Astrocyte (in vitro differentiated cells and primary cell): ENCODE data around the gene RANBP10. TPM values are rescaled to one million over a fixed set of nuclear protein-coding genes. Genes with fewer than 3 reads are reported as not detected.
"Not testable (repeated sequence)": the region's sequence is repeated elsewhere in the genome, so short reads cannot be mapped to it uniquely, and the experiment has no call there.

Source experiments
- DNase-seq: peaks from one replicate; pipeline ENCODE4 v3.0.0-alpha.2; 2010; ENCODE audit warnings: low read depth
- FAIRE-seq: peaks from 2 replicates; lab custom pipeline; 2011; peaks lifted over from hg19 to GRCh38; lab: Jason Lieb, UNC
- H2AFZ ChIP-seq: 2 replicates; pipeline ENCODE4 v1.6.0; 2012; ENCODE audit warnings: low read depth, low read length, inconsistent platforms
- H3K27ac ChIP-seq: 2 replicates; pipeline ENCODE4 v1.5.1; 2011; ENCODE audit warnings: low read depth, low read length, inconsistent platforms
- H3K27me3 ChIP-seq: 2 replicates; pipeline ENCODE4 v1.6.0; 2011; ENCODE audit warnings: low read length, inconsistent platforms; ENCODE audit not compliant: insufficient read depth
- H3K36me3 ChIP-seq: 2 replicates; pipeline ENCODE4 v1.5.1; 2011; ENCODE audit warnings: low read length, inconsistent platforms; ENCODE audit not compliant: insufficient read depth
- H3K4me1 ChIP-seq: 2 replicates; pipeline ENCODE4 v1.5.1; 2011; ENCODE audit warnings: low read length, inconsistent platforms; ENCODE audit not compliant: insufficient read depth
- H3K4me2 ChIP-seq: 2 replicates; pipeline ENCODE4 v1.6.0; 2012; ENCODE audit warnings: low read length, inconsistent platforms
- H3K4me3 ChIP-seq: 2 replicates; pipeline ENCODE4 v1.5.1; 2011; ENCODE audit warnings: low read depth, mild to moderate bottlenecking, low read length, inconsistent platforms; ENCODE audit not compliant: insufficient read depth
- H3K79me2 ChIP-seq: 2 replicates; pipeline ENCODE4 v1.6.0; 2012; ENCODE audit warnings: mild to moderate bottlenecking, low read length, inconsistent platforms; ENCODE audit not compliant: insufficient read depth
- H3K9ac ChIP-seq: 2 replicates; pipeline ENCODE4 v1.6.0; 2012; ENCODE audit warnings: mild to moderate bottlenecking, low read length, inconsistent platforms
- H3K9me3 ChIP-seq: 2 replicates; pipeline ENCODE4 v1.5.1; 2012; ENCODE audit warnings: low read depth, mild to moderate bottlenecking, low read length, inconsistent platforms; ENCODE audit not compliant: insufficient read depth
- H4K20me1 ChIP-seq: 2 replicates; pipeline ENCODE4 v1.6.0; 2012; ENCODE audit warnings: low read length, inconsistent platforms; ENCODE audit not compliant: insufficient read depth
- H3K27ac Mint-ChIP-seq: one replicate; pipeline ENCODE4 v1.8.0; 2021; ENCODE audit warnings: mild to moderate bottlenecking, mixed read lengths; ENCODE audit not compliant: unreplicated experiment
- H3K27me3 Mint-ChIP-seq: one replicate; pipeline ENCODE4 v1.8.0; 2021; ENCODE audit warnings: low read depth, mixed read lengths; ENCODE audit not compliant: unreplicated experiment
- H3K36me3 Mint-ChIP-seq: one replicate; pipeline ENCODE4 v1.8.0; 2021; ENCODE audit warnings: low read depth, mixed read lengths; ENCODE audit not compliant: unreplicated experiment
- H3K4me1 Mint-ChIP-seq: one replicate; pipeline ENCODE4 v1.8.0; 2021; ENCODE audit warnings: low read depth, mixed read lengths; ENCODE audit not compliant: unreplicated experiment
- H3K4me3 Mint-ChIP-seq: one replicate; pipeline ENCODE4 v1.8.0; 2021; ENCODE audit warnings: mild to moderate bottlenecking, moderate library complexity, mixed read lengths; ENCODE audit not compliant: unreplicated experiment
- H3K9me3 Mint-ChIP-seq: one replicate; pipeline ENCODE4 v1.8.0; 2021; ENCODE audit warnings: mild to moderate bottlenecking, mixed read lengths; ENCODE audit not compliant: unreplicated experiment
- EZH2 ChIP-seq: IDR thresholded peaks from 2 replicates; pipeline ENCODE4 v1.6.1; 2012; ENCODE audit warnings: mild to moderate bottlenecking, low read length, inconsistent platforms; ENCODE audit not compliant: insufficient read depth
- total RNA-seq: library from RNA; stranded (reverse); gene quantifications from 2 replicates; pipeline ENCODE4 v1.2.1, GENCODE V29; 2021
- TF ChIP-seq, protein P1 (sequence below): IDR thresholded peaks from 2 replicates; pipeline ENCODE4 v1.5.1; 2011; ENCODE audit warnings: low read depth, mild to moderate bottlenecking, inconsistent platforms, low read length, moderate library complexity; ENCODE audit not compliant: insufficient read depth

Gene RANBP10
- total RNA-seq, 1 donor from 2014 or later, result 14.2 TPM

DNA sequence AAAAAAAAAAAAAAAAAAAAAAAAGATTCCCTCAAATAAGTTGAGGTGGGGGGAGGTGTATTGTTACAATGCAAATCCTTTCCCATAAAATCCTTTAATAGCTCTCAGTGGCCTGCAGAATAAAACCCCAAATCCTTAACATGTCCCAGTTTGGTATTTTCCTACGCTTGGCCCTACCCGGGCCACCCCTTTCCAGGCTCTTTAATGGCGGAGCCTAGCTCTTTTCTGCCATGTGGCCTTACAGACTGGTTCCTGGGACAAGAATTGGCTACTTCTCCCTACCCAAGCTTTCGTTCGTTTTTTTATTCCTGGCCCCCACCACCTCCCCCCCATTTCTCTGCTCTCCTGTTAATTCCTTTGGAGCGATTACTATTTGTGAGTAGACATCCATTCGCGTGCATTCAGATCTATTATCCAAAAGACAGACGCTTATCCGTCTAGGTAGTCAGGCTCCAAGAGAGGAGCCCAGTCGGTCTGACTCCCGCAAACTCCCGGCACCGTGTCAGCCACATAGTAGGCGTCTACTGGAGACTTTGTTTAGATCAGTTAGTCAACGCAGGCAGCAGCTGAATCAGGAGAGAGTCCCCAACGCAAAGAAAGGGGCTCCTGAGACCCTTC is 34.9 kb upstream of the RANBP10 start:
- H3K4me1 ChIP-seq, result peaks cover 37% of the 10 kb centered on the region
- H3K4me1 Mint-ChIP-seq, result peaks cover 25% of the 10 kb centered on the region
- H3K27me3 Mint-ChIP-seq, result no peaks in the 10 kb centered on the region
- peaks cover 39% of the 10 kb centered on the region for H3K79me2 ChIP-seq
- peak overlapping the region; percentile 98 for H3K27ac ChIP-seq
- H3K36me3 ChIP-seq, result no peaks in the 10 kb centered on the region
- TF ChIP-seq, protein P1, sequence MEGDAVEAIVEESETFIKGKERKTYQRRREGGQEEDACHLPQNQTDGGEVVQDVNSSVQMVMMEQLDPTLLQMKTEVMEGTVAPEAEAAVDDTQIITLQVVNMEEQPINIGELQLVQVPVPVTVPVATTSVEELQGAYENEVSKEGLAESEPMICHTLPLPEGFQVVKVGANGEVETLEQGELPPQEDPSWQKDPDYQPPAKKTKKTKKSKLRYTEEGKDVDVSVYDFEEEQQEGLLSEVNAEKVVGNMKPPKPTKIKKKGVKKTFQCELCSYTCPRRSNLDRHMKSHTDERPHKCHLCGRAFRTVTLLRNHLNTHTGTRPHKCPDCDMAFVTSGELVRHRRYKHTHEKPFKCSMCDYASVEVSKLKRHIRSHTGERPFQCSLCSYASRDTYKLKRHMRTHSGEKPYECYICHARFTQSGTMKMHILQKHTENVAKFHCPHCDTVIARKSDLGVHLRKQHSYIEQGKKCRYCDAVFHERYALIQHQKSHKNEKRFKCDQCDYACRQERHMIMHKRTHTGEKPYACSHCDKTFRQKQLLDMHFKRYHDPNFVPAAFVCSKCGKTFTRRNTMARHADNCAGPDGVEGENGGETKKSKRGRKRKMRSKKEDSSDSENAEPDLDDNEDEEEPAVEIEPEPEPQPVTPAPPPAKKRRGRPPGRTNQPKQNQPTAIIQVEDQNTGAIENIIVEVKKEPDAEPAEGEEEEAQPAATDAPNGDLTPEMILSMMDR, result no peak
- TF ChIP-seq EZH2, result no peak
- FAIRE-seq (no peak), DNase-seq (no peak)
- peaks cover 2% of the 10 kb centered on the region for H3K36me3 Mint-ChIP-seq
- peaks cover 16% of the 10 kb centered on the region for H4K20me1 ChIP-seq
- peak overlapping the region; percentile 96 for H2AFZ ChIP-seq
- peak overlapping the region; percentile 91 for H3K4me2 ChIP-seq
- H3K9ac ChIP-seq, result peak overlapping the region; percentile 92
- no peaks in the 10 kb centered on the region for H3K9me3 ChIP-seq
- no peaks in the 10 kb centered on the region for H3K9me3 Mint-ChIP-seq
- H3K27ac Mint-ChIP-seq, result peak overlapping the region; percentile 88
- H3K4me3 ChIP-seq, result peak overlapping the region; percentile 89
- peak overlapping the region; percentile 84 for H3K4me3 Mint-ChIP-seq
- no peaks in the 10 kb centered on the region for H3K27me3 ChIP-seq

DNA sequence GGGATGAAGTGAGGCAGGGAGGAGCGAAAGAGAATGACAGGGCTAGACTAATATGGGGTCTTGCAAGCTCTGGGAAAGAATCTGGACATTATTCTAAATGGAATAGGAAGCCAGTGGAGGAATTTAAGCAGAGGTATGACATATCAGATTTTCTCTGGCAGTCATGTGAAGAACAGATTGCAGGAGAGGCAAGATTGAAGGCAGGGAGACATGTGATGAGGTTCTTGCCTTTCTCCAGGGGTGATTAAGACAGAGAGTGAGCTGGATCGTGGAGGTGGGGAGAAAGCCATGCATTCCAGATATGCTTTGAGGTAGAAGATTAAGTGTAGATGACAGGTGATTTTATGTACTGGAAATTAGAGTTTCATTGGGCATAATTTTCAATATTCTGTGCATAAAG is 31.5 kb upstream of the RANBP10 start:
- DNase-seq (no peak), FAIRE-seq (no peak)
- TF ChIP-seq, protein P1, result no peak
- no peak for TF ChIP-seq EZH2
- no peak overlapping the region for H2AFZ ChIP-seq
- no peak overlapping the region for H3K4me3 Mint-ChIP-seq
- no peak overlapping the region for H3K9ac ChIP-seq
- H3K27ac ChIP-seq, result no peak overlapping the region
- no peaks in the 10 kb centered on the region for H3K27me3 ChIP-seq
- H3K4me1 Mint-ChIP-seq, result peaks cover 9% of the 10 kb centered on the region
- no peaks in the 10 kb centered on the region for H3K9me3 Mint-ChIP-seq
- peaks cover 10% of the 10 kb centered on the region for H3K4me1 ChIP-seq
- no peak overlapping the region for H3K4me2 ChIP-seq
- H3K36me3 ChIP-seq, result no peaks in the 10 kb centered on the region
- H3K4me3 ChIP-seq, result no peak overlapping the region
- peaks cover 18% of the 10 kb centered on the region for H3K79me2 ChIP-seq
- no peaks in the 10 kb centered on the region for H3K9me3 ChIP-seq
- H3K27me3 Mint-ChIP-seq, result no peaks in the 10 kb centered on the region
- no peaks in the 10 kb centered on the region for H4K20me1 ChIP-seq
- H3K27ac Mint-ChIP-seq, result no peak overlapping the region
- H3K36me3 Mint-ChIP-seq, result peaks cover 2% of the 10 kb centered on the region

DNA sequence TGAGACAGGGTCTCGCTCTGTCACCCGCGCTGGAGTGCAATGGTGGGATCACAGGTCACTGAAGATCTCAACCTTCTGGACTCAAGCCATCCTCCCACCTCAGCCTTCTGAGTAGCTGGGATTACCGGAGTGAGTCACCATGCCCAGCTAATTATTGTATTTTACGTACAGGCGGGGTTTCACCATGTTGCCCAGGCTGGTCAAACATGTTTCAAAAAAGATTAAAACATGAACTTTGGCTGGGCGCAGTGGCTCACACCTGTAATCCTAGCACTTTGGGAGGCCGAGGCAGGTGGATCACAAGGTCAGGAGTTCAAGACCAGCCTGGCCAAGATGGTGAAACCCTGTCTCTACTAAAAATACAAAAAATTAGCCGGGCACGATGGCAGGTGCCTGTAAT is 30.8 kb upstream of the RANBP10 start:
- H3K27me3 Mint-ChIP-seq, H3K27me3 ChIP-seq, H3K4me3 ChIP-seq, H3K27ac Mint-ChIP-seq, H3K9me3 ChIP-seq, H3K36me3 Mint-ChIP-seq, H3K4me2 ChIP-seq, H3K4me1 Mint-ChIP-seq, DNase-seq, H3K4me3 Mint-ChIP-seq, H3K9me3 Mint-ChIP-seq, H3K36me3 ChIP-seq, FAIRE-seq, H2AFZ ChIP-seq, H3K27ac ChIP-seq, H3K9ac ChIP-seq, H4K20me1 ChIP-seq: not testable (repeated sequence)
- H3K79me2 ChIP-seq, result peaks cover 19% of the 10 kb centered on the region
- peaks cover 15% of the 10 kb centered on the region for H3K4me1 ChIP-seq
